ENCODE measurements around the gene REST. TPM values are rescaled to one million over a fixed set of nuclear protein-coding genes. Genes with fewer than 3 reads are reported as not detected.

Gene REST
- total RNA-seq, 2 experiments from 2014 or later, result 41.0 to 41.2 TPM

GRCh38 chr4:56976283-56976836 lies 68.7 kb downstream of the REST start:
- Mint-ChIP-seq H3K27me3 (no peaks in the 10 kb centered on the region), H3K27ac (peak overlapping the region; percentile 72), H3K4me1 (ENCODE audit: low read depth) (peaks cover 44% of the 10 kb centered on the region), H3K4me3 (peak overlapping the region; percentile 96), H3K9me3 (peaks cover 19% of the 10 kb centered on the region), H3K36me3 (ENCODE audit: low read depth) (peaks cover 72% of the 10 kb centered on the region)
- TF ChIP-seq, protein P1, sequence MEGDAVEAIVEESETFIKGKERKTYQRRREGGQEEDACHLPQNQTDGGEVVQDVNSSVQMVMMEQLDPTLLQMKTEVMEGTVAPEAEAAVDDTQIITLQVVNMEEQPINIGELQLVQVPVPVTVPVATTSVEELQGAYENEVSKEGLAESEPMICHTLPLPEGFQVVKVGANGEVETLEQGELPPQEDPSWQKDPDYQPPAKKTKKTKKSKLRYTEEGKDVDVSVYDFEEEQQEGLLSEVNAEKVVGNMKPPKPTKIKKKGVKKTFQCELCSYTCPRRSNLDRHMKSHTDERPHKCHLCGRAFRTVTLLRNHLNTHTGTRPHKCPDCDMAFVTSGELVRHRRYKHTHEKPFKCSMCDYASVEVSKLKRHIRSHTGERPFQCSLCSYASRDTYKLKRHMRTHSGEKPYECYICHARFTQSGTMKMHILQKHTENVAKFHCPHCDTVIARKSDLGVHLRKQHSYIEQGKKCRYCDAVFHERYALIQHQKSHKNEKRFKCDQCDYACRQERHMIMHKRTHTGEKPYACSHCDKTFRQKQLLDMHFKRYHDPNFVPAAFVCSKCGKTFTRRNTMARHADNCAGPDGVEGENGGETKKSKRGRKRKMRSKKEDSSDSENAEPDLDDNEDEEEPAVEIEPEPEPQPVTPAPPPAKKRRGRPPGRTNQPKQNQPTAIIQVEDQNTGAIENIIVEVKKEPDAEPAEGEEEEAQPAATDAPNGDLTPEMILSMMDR (IDR thresholded peaks at IDR 0.05), result no peak
- peak; percentile 19 for DNase-seq
- POLR2A ChIA-PET, result interaction anchor here (0.9 to 6.2 kb wide), 7 partner anchors 10 to 540 kb away, joined by 3 to 76 read pairs (median 9); partner anchors contain the start of genes PAICS, PPAT and REST
- no peak for ATAC-seq
- intact Hi-C loops (cut with micrococcal nuclease), result loop anchor here (5.0 kb wide), 1 partner anchor 69 kb away; the partner anchor contains the start of gene REST
- CTCF ChIA-PET, result interaction anchor here (1.5 kb wide), 1 partner anchor 16 kb away, joined by 4 read pairs; no protein-coding TSS in a partner anchor

GRCh38 chr4:56976837-56977320 lies 69.2 kb downstream of the REST start:
- H3K9me3 Mint-ChIP-seq, result peaks cover 19% of the 10 kb centered on the region
- ChIA-PET CTCF (interaction anchor here (0.8 to 1.5 kb wide), 5 partner anchors 17 to 68 kb away, joined by 3 to 6 read pairs (median 4); no protein-coding TSS in a partner anchor), POLR2A (interaction anchor here (0.9 to 6.2 kb wide), 10 partner anchors 9 to 541 kb away, joined by 3 to 76 read pairs (median 4); partner anchors contain the start of genes PAICS, PPAT and REST)
- TF ChIP-seq, protein P1 (IDR thresholded peaks at IDR 0.05), result no peak
- ATAC-seq, result peak; percentile 12
- peak; percentile 48 for DNase-seq
- peaks cover 74% of the 10 kb centered on the region for H3K36me3 Mint-ChIP-seq (ENCODE audit: low read depth)
- peak overlapping the region; percentile 99 for H3K27ac Mint-ChIP-seq
- H3K27me3 Mint-ChIP-seq, result no peaks in the 10 kb centered on the region
- H3K4me1 Mint-ChIP-seq (ENCODE audit: low read depth), result peaks cover 45% of the 10 kb centered on the region
- H3K4me3 Mint-ChIP-seq, result peak overlapping the region; percentile 96
- intact Hi-C loops (cut with micrococcal nuclease), result loop anchor here (5.0 kb wide), 1 partner anchor 70 kb away; the partner anchor contains the start of gene REST

DNA sequence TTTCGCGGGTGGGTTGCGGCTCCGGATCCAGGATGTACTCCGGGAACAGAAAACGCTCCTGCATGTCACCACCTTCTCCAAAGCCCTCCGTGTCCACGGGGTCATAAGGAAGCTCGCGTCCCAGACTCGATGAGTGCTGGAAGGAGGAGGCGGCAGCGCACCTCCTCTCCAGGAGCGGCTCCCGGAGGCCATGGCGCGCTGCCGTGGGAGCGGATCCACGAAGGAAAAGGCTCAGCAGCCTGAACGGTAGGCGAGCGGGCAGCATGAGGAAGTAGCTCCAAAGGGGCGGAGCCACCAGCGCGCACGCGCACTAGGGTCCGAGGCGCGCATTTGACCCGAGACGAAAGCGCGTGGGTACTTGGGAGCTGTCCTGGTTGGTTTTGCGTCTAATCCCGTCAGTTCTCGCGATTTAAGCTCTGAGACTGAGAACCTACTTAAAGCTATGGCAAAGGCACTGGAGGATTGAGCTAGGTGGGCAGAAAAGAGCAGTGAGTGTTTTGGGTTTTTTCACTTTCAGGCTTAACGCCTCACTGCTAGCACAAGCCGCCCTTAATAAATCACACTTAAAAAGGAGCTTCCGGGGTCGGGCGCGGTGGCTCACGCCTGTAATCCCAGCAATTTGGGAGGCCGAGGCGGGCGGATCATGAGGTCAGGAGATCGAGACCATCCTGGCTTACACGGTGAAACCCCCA lies 69.8 kb downstream of the REST start, which contains the start of gene NOA1:
NOA1 (minus strand) TSS at position 286 of the 692 bp plus-strand sequence; CDS start at position 265, 21 bp downstream.
- ChIA-PET POLR2A (interaction anchor here (0.9 to 6.2 kb wide), 18 partner anchors 10 to 590 kb away, joined by 3 to 76 read pairs (median 4); partner anchors contain the start of genes AASDH, PAICS, PPAT and REST), CTCF (interaction anchor here (0.8 to 1.5 kb wide), 7 partner anchors 16 to 1029 kb away, joined by 3 to 6 read pairs (median 4); partner anchors contain the start of gene CEP135)
- Mint-ChIP-seq H3K27me3 (no peaks in the 10 kb centered on the region), H3K9me3 (peaks cover 16% of the 10 kb centered on the region), H3K4me3 (peak within 1 kb of the TSS; percentile 96), H3K27ac (peak within 1 kb of the TSS; percentile 99), H3K36me3 (ENCODE audit: low read depth) (peaks cover 72% of the 10 kb centered on the region), H3K4me1 (ENCODE audit: low read depth) (peaks cover 45% of the 10 kb centered on the region)
- peak; percentile 98 for DNase-seq
- ATAC-seq, result peak; percentile 84
- TF ChIP-seq, protein P1 (IDR thresholded peaks at IDR 0.05), result no peak
- intact Hi-C loops (cut with micrococcal nuclease), result loop anchor here (5.0 kb wide), 1 partner anchor 70 kb away; the partner anchor contains the start of gene REST

DNA sequence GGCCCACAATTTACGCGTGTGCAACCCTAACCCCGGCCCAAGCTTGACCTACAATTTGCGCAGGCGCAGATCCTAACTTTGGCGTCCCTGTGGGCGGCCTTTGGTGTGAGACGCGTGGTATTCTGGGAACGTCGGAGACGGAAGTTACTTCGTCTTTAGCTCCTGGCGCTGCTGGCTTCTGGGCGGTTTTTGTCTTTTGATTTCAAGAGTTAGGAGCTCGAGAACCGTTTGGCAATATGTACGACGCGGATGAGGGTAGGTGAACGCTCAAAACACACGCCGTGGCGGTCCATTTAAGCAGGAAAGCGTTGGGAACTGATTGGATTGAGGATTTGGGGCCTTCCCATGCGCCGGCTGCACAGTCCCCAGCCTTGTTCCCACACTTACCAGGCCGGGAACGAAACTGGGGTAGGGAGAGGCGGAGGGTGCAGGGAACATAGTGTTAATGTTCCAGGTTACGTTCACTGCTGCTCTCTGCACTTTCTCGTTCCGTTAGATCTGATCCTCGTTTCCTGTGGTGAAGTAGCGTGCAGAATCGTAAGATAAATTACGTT lies 71.1 kb downstream of the REST start, which contains the start of gene POLR2B:
POLR2B (plus strand) TSS at position 147 of the 554 bp plus-strand sequence; CDS start at position 237, 90 bp downstream.
- Mint-ChIP-seq H3K27ac (peak within 1 kb of the TSS; percentile 99), H3K4me3 (peak within 1 kb of the TSS; percentile 96), H3K4me1 (ENCODE audit: low read depth) (peaks cover 38% of the 10 kb centered on the region), H3K9me3 (peaks cover 3% of the 10 kb centered on the region), H3K36me3 (ENCODE audit: low read depth) (peaks cover 66% of the 10 kb centered on the region), H3K27me3 (no peaks in the 10 kb centered on the region)
- CTCF ChIA-PET, result interaction anchor here (0.9 to 1.9 kb wide), 3 partner anchors 34 to 143 kb away, joined by 3 to 8 read pairs (median 7); no protein-coding TSS in a partner anchor
- TF ChIP-seq, protein P1 (IDR thresholded peaks at IDR 0.05), result no peak
- POLR2A ChIA-PET, result interaction anchor here (0.8 to 6.2 kb wide), 12 partner anchors 9 to 592 kb away, joined by 3 to 76 read pairs (median 6); partner anchors contain the start of genes AASDH, PAICS, PPAT and REST
- intact Hi-C loops (cut with micrococcal nuclease), result loop anchor here (5.0 kb wide), 1 partner anchor 72 kb away; the partner anchor contains the start of gene REST
- DNase-seq, result peak; percentile 96
- peak; percentile 50 for ATAC-seq

Data from activated CD8-positive, alpha-beta T cell treated with anti-CD3 and anti-CD28 coated beads for 36 hours (primary cell).